ENCODE data around the gene CELF6.

- TF ChIP-seq EP300 (IDR thresholded peaks at IDR 0.05), result no peak
- no peak for TF ChIP-seq CTCF (IDR thresholded peaks at IDR 0.05)
Measured at GRCh38 chr15:72289597-72290325, 30.2 kb downstream of the CELF6 start.

Measured in sigmoid colon (tissue), 4 donors.